NCI-H2081 (cell line): ENCODE results near the gene WDR46.
"Not testable (repeated sequence)": the region's sequence is repeated elsewhere in the genome, so short reads cannot be mapped to it uniquely, and the experiment has no call there.

Experiments
- DNase-seq, 2 experiments: peaks; one replicate each; lab custom pipeline; 2025; lab: John Stamatoyannopoulos, UW

Gene WDR46

GRCh38 chr6:33271117-33271467 lies 17.9 kb downstream of the WDR46 start:
- DNase-seq: no peak

DNA sequence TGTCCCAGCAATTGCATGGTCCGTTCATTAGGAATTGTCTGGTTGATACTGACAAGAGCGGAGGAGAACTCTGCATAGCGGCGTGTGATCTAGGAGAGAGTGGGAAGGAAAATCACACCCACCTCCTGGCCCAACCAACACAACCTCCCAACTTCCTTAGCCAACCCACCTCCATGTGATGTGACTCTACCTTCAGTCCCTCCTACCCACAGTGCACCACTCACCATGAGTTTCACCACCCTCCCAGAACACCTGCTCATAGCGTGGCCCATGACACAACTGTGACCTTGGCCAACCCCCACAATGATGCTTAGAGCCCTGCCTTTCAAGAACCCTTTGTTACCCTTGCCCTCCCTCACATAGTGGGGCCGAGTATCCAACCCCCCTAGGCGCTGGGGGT lies 25.0 kb downstream of the WDR46 start:
- no peak for DNase-seq

GRCh38 chr6:33262490-33262889 lies 26.5 kb downstream of the WDR46 start:
- DNase-seq: not testable (repeated sequence)

- DNase-seq: no peak
Observed at GRCh38 chr6:33259032-33259431, 30.0 kb downstream of the WDR46 start.

DNA sequence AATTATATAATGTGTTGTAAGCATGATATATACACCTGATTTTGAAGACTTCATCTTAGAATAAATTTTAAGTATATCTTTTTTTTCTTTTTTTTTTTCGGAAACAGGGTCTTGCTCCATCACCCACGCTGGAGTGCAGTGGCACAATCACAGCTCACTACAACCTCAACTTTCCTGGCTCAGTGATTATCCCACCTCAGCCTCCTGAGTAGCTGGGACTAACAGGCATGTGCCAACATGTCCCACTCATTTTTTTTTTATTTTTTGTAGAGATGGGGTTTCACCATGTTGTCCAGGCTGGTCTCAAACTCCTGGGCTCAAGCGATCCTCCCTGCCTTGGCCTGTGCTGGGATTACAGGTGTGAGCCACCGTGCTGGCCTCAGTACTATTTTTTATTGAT lies 34.4 kb downstream of the WDR46 start:
- no peak for DNase-seq

DNA sequence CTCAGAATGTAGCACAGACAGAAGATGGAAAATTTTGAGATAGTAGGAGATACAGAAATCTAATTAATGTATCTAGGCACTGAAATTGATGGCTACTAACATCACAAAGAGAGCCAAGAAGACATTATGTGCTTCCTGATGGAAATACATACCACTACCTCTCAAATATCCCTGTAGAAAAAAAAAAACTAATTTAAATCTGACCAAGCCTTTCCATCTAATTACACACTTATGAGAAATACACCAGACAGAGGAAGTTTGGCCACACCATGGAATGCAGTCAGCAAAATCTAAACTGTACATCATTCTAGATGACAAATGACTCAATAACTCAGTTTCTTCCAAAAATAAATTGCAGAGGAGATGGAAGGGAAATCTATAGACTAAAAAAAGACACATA lies 36.3 kb downstream of the WDR46 start:
- no peak for DNase-seq

GRCh38 chr6:33251395-33252012 lies 37.5 kb downstream of the WDR46 start:
- DNase-seq: no peak

- no peak for DNase-seq
Observed at GRCh38 chr6:33250731-33251130, 38.3 kb downstream of the WDR46 start.

GRCh38 chr6:33249732-33250630 lies 39.1 kb downstream of the WDR46 start:
- no peak for DNase-seq

- peak; percentile 98 to 99 for DNase-seq
Observed at GRCh38 chr6:33248932-33249731, 39.9 kb downstream of the WDR46 start.

- DNase-seq: no peak
Observed at GRCh38 chr6:33248643-33248931, 40.5 kb downstream of the WDR46 start.

DNA sequence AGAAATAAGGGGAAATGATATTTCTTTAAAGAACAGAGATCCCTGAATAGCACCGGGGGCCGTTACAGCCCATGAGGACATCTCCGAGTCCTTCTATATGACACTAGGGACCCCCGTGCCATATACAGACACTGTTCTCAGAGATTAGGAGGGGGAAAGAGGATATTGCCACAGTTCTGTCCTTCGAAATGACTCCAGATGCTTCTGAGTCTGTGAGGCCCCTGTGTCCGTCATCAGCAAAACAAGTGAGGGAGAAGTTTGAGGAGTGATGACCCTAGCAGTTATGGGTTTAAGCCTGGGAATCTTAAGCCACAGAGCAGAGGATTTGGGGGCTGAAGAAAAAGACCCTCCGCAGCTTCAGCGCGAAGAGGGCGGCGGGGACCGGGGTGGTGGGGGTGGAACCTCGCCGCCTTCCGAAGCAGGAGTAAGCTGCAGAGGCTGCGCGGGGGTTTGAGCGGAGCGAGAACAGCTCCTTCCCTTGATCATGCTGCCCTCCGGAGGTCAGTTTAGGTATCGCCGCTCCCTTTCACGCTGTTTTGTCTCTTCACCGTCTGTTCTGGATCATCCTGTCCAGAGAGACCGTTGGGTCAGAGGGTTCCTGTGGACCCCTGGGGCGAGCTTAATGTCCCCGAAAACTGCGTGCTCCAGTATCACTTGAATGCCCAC lies 40.9 kb downstream of the WDR46 start:
- DNase-seq: peak; percentile 82 to 83

- no peak for DNase-seq
Observed at GRCh38 chr6:33243476-33243875, 45.6 kb downstream of the WDR46 start.

GRCh38 chr6:33241968-33242367 lies 47.1 kb downstream of the WDR46 start:
- DNase-seq: no peak

DNA sequence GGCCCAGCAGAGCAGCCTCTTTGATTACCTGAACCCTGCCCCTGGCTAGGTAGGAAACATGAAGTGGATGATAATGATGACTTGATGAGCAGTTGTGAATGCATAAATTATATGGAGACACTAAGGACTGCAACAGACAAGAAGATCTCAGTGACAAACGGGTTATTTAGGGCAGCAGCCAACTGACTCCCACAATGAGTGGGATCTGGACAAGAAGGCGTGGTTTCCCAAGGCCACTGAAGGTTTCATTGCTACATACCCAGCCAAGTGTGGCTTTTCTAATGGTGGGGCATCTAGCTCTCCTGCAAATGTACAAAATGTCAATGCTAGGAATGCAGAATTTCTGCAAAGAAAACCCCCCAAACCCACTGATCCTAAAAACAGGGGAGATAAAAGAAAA lies 51.3 kb downstream of the WDR46 start:
- no peak for DNase-seq

- DNase-seq: no peak
Observed at GRCh38 chr6:33236852-33237251, 52.2 kb downstream of the WDR46 start.

DNA sequence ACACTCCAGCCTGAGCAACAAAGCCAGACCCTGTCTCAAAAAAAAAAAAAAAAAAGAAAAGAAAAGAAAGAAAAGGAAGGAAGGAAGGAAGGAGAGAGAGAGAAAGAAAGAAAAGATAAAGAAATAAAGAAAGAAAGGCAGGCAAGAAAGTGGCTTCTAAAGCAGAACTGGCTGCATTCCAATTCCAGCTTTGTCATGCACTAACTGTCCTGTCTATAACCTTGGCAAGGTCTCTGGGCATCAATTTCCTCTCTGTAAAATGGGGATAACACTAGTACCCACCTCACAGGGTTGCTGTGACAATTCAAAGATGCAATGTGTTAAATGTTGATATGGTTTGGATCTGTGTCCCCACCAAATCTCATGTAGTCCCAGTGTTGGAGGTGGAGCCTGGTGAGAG lies 52.7 kb downstream of the WDR46 start:
- no peak for DNase-seq

- no peak for DNase-seq
Observed at GRCh38 chr6:33235221-33235634, 53.8 kb downstream of the WDR46 start.
